Measurements from ENCODE around the gene NEURL1B. TPM values are rescaled to one million over a fixed set of nuclear protein-coding genes. Genes with fewer than 3 reads are reported as not detected.

NEURL1B gene
- total and polyA plus RNA-seq, 2 donors (not counting 1 experiment from before 2014, with no cell fraction given) = 0.06 to 0.17 TPM

- Mint-ChIP-seq H3K27me3 (peaks cover 9% of the 10 kb centered on the region), H3K4me1 (peaks cover 10% of the 10 kb centered on the region), H3K27ac (no peak overlapping the region), H3K4me3 (no peak overlapping the region), H3K9me3 (ENCODE audit: insufficient read depth) (no peaks in the 10 kb centered on the region)
- Histone ChIP-seq H3K4me3 (ENCODE audit: control extremely low read depth in 1 of 5, extremely low read depth in 1 of 5, insufficient read depth in 1 of 5, low read depth in 2 of 5, low read length in 4 of 5) (no peak overlapping the region), H3K4me1 (ENCODE audit: control insufficient read depth in 2 of 2, insufficient read depth in 2 of 2, low read length in 2 of 2) (peaks cover 7% of the 10 kb centered on the region in 2 donors), H3K36me3 (replicated peaks in 1 of 2; ENCODE audit: control extremely low read depth in 1 of 2, control insufficient read depth in 1 of 2, extremely low read depth in 1 of 2, insufficient read depth in 2 of 2, low read length in 1 of 2) (no peaks in the 10 kb centered on the region), H4K20me1 (ENCODE audit: control insufficient read depth, insufficient read depth, low read length, poor library complexity, severe bottlenecking) (no peaks in the 10 kb centered on the region), H3K27ac (ENCODE audit: low read length in 2 of 2) (no peak overlapping the region), H3K79me2 (ENCODE audit: control insufficient read depth, insufficient read depth, low read length) (no peaks in the 10 kb centered on the region), H3K9ac (ENCODE audit: low read length) (no peak overlapping the region), H2AFZ (ENCODE audit: insufficient read depth, low read depth, low read length, poor library complexity, severe bottlenecking) (no peak overlapping the region), H3K4me2 (replicated peaks; ENCODE audit: low read depth, low read length, poor library complexity, severe bottlenecking) (no peak overlapping the region), H3K9me3 (ENCODE audit: control extremely low read depth in 1 of 3, control insufficient read depth in 2 of 3, insufficient read depth in 1 of 3, low read length in 2 of 3) (no peaks in the 10 kb centered on the region), H3K27me3 (replicated peaks in 1 of 4; ENCODE audit: control extremely low read depth in 1 of 4, control insufficient read depth in 3 of 4, insufficient read depth in 4 of 4, low read length in 3 of 4) (peaks cover 0 to 4% (median 0%) of the 10 kb centered on the region in 4 experiments)
- 97% methylated on average over 10 of the region's 13 CpGs for WGBS (ENCODE audit: insufficient coverage)
- DNase-seq (no peak), ATAC-seq (ENCODE audit: low read depth) (no peak)
- ChIA-PET POLR2A (interaction anchor here (1.3 kb wide), 1 partner anchor 56 kb away, joined by 3 read pairs; no protein-coding TSS in a partner anchor), CTCF (interaction anchor here (0.6 to 2.0 kb wide), 27 partner anchors 11 to 266 kb away, joined by 3 to 70 read pairs (median 4); partner anchors contain the start of gene DUSP1)
- intact Hi-C loops (cut with micrococcal nuclease) = loop anchor here (1.0 to 2.0 kb wide), 4 partner anchors 121 to 428 kb away; partner anchors contain the start of gene BNIP1
- TF ChIP-seq EZH2 (IDR thresholded peaks at IDR 0.05; ENCODE audit: borderline replicate concordance, insufficient read depth, low read depth, low read length, poor library complexity, severe bottlenecking) (no peak), CTCF (IDR thresholded peaks at IDR 0.05) (no peak)
These were observed 75.0 kb downstream of the NEURL1B start for GRCh38 chr5:172715931-172716682.

Measured in B cell (primary cell).